GM06990 (cell line): Measurements from ENCODE around the gene EARS2.
"Not testable (repeated sequence)": the region's sequence is repeated elsewhere in the genome, so short reads cannot be mapped to it uniquely, and the experiment has no call there.

Source experiments
- DNase-seq: peaks from one replicate; pipeline ENCODE4 v3.0.0-alpha.2; 2011; ENCODE audit not compliant: insufficient read length; ENCODE audit errors: extremely low read depth
- H3K27me3 ChIP-seq: replicated peaks from 2 replicates; pipeline ENCODE4 v1.6.0; 2011; ENCODE audit warnings: low read length; ENCODE audit not compliant: control insufficient read depth, insufficient read depth
- H3K36me3 ChIP-seq: 2 replicates; pipeline ENCODE4 v1.5.1; 2011; ENCODE audit warnings: low read length; ENCODE audit not compliant: control insufficient read depth, insufficient read depth
- H3K4me3 ChIP-seq: replicated peaks from 2 replicates; pipeline ENCODE4 v1.5.1; 2011; ENCODE audit warnings: low read depth, mild to moderate bottlenecking, control low read depth, low read length
- TF ChIP-seq, protein P1 (sequence below): IDR thresholded peaks from 2 replicates; pipeline ENCODE4 v1.5.1; 2011; ENCODE audit warnings: low read length, control low read depth, mild to moderate bottlenecking, inconsistent platforms; ENCODE audit not compliant: insufficient read depth, poor library complexity, severe bottlenecking

The EARS2 gene

DNA sequence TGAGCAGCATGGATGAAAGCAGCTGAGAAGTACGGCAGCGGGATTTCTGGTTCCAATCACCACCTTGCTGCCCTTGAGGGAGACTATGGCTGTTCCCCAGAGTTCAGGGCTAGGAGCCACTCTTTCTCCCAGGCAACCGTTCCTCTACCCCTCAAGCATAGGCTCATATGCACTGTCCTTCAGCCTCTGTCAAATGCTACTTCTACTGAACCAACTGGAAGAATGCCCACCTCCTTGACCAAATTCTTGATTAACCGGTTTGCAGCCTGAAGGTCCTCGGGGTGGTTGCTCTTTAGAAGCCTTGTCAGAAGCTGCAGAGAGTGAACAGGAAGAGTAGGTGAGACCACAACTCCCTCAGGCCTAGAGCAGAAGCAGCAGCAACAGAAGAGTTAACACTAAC lies 70.7 kb downstream of the EARS2 start:
- TF ChIP-seq, protein P1, sequence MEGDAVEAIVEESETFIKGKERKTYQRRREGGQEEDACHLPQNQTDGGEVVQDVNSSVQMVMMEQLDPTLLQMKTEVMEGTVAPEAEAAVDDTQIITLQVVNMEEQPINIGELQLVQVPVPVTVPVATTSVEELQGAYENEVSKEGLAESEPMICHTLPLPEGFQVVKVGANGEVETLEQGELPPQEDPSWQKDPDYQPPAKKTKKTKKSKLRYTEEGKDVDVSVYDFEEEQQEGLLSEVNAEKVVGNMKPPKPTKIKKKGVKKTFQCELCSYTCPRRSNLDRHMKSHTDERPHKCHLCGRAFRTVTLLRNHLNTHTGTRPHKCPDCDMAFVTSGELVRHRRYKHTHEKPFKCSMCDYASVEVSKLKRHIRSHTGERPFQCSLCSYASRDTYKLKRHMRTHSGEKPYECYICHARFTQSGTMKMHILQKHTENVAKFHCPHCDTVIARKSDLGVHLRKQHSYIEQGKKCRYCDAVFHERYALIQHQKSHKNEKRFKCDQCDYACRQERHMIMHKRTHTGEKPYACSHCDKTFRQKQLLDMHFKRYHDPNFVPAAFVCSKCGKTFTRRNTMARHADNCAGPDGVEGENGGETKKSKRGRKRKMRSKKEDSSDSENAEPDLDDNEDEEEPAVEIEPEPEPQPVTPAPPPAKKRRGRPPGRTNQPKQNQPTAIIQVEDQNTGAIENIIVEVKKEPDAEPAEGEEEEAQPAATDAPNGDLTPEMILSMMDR, result no peak
- Histone ChIP-seq H3K4me3 (no peak overlapping the region), H3K36me3 (peaks cover 37% of the 10 kb centered on the region), H3K27me3 (no peaks in the 10 kb centered on the region)
- DNase-seq, result no peak

DNA sequence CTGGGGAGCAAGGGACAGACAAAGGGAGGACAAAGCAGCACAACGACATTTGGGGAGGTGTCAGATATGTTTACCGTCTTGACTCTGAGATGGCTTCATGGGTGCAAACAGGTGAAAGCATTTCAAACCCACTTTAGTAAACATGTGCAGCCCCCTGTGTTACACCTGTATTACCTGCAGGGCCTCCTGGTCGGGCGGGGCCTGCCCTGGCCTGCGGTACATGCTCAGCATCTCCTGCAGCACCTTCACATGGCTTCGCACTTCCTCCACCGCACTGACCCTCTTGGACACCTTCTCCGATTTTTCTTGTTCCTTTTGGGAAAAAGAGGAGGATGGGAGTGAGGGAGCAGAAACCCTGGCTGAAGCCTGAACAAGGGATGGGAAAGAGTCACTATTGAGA lies 71.3 kb downstream of the EARS2 start:
- Histone ChIP-seq H3K4me3 (no peak overlapping the region), H3K36me3 (peaks cover 38% of the 10 kb centered on the region), H3K27me3 (no peaks in the 10 kb centered on the region)
- TF ChIP-seq, protein P1, result no peak
- DNase-seq, result no peak

DNA sequence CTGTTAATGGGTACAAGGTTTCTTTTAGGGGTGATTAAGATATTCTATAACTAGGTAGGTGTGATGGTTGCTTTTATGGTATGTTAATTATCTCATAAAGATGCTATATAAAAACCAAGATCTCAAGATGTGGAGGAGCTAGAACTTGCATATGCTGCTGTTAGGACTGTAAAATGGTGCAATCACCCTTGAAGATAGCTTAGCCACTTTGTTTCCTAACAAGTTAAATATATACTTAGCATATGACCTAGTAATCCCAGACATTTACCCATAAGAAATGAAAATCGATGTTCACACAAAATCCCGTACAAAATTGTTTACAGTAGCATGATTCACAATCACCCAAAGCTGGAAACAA lies 71.9 kb downstream of the EARS2 start:
- no peak for DNase-seq
- peaks cover 44% of the 10 kb centered on the region for H3K36me3 ChIP-seq

DNA sequence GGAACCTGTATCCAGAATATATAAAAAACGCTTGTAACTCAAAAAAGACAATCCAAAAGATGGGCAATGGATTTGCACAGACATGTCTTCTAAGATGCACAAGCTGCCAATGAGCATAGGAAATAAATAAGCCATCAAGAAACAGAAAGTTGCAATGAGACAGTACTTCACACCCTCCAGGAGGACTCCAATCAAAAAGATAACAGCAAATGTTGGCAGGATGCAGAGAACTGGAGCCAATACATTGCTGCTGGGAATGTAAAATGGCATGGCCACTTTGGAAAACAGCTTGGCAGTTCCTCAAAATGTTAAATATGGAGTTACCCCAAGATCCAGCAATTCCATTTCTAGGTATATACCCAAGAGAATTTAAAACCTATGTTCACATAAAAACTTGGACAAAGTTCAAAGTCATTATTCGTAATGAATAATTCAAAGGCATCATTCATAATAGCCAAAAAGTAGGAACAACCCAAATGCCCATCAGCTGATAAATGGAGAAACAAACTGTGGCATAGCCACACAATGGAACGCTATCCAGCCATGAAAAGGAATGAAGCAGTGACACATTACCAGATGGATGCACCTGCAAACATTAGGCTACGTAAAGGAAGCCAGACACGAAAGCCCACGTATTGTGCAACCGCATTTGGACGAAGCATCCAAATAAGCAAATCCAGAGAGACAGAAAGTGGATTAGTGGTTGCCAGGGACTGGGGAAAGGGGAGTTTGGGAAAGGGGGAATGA lies 72.5 kb downstream of the EARS2 start:
- Histone ChIP-seq H3K27me3 (no peaks in the 10 kb centered on the region), H3K4me3 (no peak overlapping the region), H3K36me3 (peaks cover 47% of the 10 kb centered on the region)
- no peak for DNase-seq
- TF ChIP-seq, protein P1, result no peak

More for the DNA sequence above, 71.9 kb downstream of the EARS2 start:
- Histone ChIP-seq H3K27me3 (no peaks in the 10 kb centered on the region), H3K4me3 (no peak overlapping the region)
- TF ChIP-seq, protein P1, result no peak

DNA sequence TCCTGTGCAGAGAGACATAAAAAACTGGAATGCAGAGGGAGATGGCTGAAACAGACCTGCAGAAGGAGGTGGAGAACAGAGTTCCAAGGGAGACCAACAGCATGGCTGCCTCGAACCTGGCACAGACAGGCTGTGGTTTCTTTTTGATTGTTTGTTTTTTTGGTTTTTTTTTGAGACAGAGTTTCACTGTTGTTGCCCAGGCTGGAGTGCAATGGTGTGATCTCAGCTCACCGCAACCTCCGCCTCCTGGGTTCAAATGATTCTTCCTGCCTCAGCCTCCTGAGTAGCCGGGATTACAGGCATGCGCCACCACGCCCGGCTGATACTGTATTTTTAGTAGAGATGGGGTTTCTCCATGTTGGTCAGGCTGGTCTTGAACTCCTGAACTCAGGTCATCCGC lies 73.7 kb downstream of the EARS2 start:
- H3K27me3 ChIP-seq, DNase-seq, H3K4me3 ChIP-seq: not testable (repeated sequence)
- H3K36me3 ChIP-seq, result peaks cover 56% of the 10 kb centered on the region

DNA sequence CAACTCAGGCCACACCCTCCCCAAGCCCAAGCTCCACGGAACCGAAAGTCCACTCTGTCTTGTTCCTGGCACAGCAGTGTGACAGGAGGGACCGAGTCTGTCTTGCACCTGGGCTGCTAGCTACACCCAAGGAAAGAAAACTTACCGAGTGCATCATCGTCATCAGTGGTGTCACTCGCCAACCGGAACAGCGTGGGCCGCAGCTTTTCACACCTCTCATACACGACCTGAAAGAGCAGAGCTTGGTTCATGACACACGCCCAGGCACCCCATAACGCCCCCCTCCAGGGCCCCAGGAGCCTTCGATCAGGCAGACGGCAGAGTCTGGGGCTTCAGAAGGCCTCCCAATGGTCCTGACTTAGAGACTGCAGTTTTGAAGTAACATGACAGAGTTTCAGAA lies 74.4 kb downstream of the EARS2 start:
- TF ChIP-seq, protein P1, result no peak
- DNase-seq, result no peak
- H3K36me3 ChIP-seq, result peaks cover 55% of the 10 kb centered on the region
- no peaks in the 10 kb centered on the region for H3K27me3 ChIP-seq
- H3K4me3 ChIP-seq, result no peak overlapping the region
